NCI-H1105 treated with DMSO at 0.1 percent for 48 hours (cell line): Measurements from ENCODE around the gene ZNF512B.

Experiments
- DNase-seq: peaks from one replicate; lab custom pipeline; 2025; lab: John Stamatoyannopoulos, UW

The ZNF512B gene

DNA sequence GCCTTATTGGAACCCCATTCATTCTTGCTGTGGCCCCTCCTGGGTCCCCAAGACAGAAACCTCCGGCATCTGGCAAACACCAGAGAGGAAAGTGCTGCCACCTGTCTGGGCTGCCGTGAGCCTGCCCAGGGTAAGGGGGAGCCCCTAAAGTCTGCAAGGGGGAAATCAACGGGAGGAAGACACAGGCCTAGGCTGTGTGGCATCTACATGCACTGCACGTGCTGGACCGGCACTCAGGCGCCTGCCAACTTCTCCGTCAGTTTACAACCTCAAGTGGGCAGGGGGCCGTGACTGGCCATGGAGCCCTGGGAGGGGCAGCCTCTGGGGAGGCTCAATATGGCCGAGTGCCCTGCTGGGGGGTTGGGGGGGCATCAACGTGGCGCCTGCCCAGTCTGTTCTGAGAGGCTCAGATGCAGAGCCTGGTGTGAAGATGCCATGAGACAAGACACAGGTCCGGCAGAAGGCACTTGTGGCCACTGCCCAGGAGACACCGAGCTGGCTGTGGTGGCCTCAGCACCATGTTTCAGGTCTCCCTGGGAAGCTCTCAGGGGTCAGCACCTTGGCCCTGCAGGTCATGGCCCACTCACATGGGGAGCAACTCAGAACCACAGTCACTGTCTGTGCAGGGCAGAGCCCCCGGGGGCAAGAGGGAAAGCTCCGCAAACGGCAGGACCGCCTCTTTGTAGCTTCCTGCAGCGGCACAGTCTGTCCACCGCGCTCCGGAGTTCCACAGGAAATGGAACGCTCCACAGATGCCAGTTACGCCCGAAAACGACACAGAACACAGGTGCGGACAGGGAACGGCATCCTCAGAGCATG lies 21.9 kb downstream of the ZNF512B start:
- no peak for DNase-seq

DNA sequence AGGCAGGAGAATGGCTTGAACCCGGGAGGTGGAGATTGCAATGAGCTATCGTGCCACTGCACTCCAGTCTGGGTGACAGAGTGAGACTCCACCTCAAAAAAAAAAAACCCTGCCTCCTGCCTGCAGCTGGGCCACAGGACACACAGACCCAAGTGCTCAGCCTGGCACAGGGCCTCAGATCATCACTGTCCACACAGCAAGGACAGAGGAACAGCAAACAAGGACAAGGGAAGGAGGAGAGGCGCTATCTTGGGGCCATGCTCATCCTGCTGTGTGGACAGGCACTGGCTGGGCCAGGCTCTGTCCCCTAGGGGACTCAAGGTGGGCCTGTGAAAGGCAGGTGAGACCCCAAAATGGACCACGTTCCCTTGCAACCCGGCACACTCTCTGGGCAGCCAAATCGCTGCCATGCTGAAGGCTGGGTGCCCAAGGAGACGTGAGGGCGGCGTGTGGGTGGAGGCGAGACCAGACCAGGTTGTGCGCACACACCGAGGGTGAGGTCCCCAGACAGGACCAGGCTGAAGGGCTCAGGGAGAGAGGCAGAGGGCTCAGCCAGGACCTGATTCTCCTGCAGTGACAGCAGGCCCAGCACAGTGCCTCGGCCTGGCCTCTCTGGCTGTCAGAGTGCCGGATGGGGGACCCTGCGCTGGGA lies 22.6 kb downstream of the ZNF512B start:
- no peak for DNase-seq

DNA sequence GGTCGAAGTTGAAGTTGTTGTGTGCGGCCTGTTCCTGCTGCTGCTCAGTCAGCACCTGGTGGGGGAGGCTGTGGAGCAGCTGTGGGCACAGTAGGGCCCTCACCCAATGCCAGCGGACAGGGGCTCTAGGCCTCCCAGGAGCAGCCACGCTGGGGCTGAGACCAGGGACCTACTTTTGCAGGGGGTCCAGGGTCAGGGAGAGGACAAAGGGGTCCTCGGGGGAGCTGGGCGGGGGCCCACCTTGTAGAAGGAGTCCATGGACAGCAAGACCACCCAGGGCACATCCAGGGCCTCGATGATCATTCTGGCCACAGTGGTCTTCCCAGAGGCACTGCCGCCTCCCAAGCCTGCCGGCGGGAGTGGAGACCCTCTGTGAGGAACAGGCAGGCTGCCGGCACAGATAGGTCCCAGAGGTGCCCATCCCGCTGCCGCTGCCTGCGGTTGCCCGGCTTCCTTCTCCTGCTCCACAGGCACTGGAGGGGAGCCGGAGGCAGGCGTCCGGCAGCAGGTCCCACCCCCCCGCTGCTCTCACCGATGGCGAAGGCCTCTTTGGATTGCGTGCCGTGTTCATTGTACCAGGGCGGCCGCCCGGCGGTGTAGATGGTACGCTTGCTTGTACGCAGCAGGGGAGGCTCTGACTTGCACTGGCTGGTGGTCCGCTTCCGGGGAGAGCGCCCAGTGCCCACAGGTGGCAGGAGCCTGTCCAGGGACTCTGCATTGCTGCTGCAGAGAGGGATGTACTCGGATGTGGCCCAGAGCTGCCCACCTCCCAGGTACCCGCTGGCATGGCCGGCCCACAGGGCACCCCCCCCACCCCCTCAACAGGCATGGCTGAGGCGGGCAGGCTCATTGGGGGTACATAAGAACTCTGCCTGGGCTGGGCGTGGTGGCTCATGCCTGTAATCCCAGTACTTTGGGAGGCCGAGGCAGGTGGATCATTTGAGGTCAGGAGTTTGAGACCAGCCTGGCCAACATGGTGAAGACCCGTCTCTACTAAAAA lies 23.5 kb downstream of the ZNF512B start:
- DNase-seq: no peak

DNA sequence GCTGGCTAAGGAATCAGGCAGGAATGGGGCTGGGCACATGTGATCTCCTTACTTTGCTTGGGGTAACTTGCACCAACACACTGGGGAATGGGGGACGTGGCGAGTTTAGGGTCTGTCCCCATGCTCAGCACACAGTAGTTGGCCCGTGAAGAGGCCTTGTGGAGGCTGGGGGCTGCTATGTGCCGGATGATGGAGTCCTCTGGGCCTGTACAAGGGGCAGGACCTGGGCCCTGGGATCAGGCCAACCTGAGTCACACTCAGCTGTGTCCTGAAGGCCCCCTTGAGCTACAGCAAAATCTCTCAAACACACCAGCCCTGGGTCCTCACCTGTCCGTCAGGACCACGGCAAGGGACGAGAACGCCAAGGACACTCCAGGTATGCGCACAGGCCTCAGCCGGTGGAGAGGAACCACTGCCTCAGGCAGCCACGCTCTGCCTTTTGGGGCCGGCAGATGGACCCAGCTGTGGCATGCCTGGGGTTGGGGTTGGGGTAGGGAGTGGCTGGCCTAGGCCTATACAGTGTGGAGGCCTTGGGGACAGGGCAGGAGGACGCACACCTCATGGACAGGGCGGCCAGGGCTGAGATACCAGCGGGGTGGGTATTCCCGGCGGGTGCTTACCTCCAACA lies 24.6 kb downstream of the ZNF512B start:
- no peak for DNase-seq

DNA sequence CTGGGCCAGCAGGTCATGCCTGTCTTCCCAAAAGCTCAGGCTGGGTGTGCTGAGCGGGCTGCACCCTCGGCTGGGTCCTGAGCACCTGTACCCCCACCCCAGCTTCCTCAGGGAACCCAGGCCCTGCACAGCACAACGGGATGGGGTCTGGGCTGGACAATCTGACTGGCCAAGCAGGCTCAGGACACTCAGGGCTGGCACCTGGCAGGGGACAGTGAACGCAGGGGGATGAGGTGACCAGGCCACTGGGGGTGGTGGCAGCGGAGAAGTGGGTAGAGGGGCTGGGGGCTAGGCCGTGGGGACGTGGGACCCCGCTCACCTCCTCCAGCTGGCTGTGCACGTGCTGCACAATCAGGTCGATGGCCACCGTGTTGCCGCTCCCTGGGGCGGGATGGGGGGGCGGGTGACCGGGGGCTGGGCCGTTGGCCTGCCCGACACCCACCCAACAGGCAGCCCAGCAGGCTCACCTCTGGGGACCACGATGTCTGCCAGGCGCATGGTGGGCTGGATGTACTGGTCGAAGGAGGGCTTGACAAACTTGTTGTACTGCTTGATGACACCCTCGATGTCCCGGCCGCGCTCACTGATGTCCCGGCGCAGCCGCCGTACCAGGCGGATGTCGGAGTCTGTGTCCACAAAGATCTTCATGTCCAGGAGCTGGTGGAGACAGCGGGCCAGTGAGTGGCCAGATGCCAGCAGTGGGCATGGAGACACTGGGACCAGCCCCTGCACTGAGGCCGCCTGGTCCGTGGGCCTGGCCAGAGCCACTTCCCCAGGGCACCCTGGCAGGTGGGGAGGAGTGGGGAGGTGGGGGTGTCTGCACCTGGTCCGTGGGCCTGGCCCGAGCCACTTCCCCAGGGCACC lies 25.4 kb downstream of the ZNF512B start:
- DNase-seq: no peak

DNA sequence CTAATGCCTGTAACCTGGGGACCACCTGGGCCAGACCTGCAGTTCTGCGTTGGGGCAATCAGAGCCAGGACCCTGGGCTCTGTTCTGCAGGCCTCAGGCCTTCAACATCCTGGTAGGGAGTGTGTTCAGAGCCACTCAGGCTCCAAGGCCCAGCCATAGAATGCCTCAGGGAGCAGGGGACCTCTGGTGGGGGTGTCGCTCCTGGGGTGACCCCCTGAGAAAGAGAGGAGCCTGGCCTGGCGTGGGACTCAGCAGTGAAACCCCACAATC lies 26.0 kb downstream of the ZNF512B start:
- DNase-seq: no peak

DNA sequence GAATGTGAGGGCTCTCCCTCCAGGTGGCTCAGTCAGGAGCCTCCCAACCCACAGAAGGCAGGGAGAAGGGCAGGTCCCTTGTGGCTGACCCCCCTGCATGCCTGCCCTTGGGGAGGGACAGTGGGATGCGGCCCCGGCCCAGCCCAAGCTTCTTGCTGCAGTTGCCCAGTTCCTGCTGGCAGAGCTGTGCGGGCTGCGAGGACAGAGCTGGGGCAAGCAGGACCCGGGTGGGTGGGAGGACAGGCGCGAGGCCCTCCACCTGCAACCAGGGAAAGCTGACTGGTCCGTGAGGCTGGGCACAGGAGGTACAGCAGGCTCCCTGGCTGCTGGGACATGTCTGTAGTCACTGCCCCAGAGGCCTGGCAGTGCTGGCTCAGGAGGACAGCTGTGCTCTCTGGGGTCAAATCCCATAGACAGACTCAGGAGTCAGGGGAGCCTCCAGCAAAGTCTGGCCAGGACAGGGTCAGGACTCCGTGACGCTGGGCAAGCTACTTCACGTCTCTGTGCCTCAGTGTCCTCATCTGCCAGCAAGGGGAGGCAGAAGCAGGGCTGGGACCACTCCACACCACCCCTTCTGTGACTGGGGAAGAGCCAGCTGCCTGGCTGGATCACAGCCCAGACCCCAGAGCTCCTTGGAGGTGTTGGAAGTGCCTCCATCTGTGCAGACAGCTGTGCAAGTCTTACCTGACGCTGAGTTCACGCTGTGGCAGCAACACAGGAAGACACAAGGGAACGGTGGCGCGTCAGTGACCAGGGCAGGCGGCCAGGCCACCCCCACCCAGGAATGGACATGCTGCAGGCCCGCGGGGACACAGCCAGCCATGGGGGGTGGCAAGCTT lies 26.5 kb downstream of the ZNF512B start:
- DNase-seq: no peak

DNA sequence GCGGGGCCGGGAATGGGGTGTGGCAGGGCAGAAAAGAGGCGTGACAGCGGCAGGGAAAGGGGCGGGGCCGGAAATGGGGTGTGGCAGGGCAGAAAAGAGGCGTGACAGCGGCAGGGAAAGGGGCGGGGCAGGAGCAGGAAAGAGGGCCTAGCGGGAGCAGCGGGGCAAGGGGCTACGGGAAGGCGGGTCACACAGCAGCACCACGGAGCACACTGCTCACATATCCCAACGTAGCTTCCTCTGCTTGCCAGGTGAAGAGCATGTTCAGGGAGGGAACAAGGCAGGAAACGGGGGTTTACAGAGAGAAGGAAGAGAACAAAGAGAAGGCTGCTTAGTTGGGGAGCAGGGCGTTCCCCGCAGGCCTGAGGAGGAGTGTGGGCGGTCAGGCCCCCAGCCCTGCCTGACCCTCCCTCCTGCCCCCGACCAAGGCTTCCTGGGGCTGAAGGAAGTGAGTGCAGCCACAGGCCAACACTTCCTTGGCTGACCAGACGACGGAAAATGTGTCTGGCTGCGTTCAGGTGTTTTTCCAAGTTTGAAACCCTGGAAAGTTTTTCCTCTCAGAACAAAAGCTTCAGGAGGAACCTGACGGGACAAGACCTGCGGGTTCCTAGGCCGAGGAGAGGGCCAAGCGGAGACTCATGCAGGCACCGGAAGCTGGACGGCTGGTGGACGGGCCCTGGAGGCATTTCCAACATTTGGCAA lies 27.3 kb downstream of the ZNF512B start:
- no peak for DNase-seq

DNA sequence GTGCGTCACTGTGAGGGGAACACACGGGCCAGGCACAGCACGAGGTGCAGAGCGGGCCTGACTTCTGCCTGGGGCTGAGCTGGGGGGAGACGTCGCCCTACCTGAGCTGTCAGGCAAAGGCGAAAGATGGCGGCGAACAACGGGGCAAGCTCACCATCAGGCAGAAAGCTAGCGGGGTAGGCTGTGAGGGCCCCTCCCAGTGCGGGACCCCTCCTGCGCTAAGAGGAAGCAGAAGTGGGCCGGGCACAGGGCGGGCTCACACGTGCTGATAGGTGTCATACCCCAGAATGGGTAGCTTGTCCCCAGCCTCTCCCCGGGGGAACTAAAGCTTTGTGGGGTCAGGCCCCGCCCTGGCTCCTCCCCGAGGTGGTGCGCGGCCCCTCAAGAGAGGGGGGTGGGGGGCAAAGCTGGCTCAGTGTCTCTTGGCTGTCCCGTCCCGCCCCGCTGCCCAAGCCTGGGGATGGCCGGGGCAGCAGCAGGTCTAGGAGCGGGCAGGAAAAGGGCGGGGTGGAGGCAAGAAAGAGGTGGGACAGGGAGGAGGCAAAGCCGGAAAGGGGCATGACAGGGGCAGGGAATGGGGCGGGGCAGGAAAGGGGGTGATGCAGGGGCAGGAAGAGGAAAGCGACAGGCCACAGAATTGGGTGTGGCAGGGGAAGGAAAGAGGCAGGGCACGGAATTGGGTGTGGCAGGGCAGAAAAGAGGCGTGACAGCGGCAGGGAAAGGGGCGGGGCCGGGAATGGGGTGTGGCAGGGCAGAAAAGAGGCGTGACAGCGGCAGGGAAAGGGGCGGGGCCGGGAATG lies 28.2 kb downstream of the ZNF512B start:
- DNase-seq: no peak

DNA sequence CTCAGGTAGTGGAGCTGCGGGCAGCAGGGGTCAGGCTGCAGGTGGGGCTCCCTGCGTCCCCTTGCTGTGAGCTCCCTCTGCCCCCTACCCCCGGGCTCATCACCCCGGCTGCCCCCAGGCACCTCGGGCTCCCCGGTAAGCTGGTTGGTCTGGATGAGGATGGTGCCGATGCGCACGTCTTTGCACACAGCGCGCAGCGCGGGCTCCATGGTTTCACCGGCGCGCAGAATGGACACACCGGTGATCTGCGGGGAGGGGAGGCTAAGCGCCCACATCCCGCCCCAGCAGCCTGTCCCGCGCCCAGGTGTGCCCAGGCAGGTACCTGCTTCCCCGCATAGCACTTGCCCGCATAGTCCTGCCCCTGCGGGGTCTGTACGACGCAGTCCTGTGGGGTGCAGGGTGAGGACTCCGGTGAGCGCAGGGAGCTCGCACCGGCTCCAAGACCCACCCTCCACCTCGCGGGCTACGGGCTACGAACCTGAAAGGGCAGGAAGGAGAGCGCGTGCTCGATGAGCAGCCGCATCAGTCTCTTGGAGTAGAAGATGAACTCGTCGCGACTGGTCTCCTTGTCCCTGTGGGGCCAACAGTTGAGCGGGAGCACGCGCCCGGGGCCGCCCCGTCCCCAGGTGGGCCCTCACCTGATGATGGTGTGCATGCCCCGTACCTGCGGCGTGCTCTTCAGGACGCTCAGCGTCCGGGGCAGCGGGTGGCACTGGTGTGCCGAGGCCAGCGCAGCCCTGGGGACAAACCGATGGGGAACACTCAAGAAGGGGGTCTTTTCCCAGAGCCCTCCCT lies 29.1 kb downstream of the ZNF512B start:
- DNase-seq: no peak

DNA sequence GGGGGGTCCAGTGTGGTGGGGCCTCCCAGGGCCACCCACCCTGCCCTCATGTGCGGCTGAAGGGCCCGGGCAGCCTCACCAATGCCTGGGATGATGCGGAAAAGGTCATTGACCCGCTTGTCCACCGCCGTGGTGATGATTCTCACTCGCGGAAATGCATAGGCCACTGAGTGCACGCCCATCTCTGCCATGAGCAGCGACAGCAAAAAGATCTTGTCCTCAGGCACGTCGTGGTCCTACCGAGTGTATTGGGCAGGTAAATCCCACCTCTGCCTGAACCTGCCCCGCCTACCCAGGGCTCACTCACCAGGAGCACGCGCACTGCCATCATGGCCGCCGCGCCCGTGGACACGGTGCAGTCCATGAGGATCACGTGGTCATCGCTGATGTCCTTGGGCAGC lies 29.7 kb downstream of the ZNF512B start:
- DNase-seq: no peak

DNA sequence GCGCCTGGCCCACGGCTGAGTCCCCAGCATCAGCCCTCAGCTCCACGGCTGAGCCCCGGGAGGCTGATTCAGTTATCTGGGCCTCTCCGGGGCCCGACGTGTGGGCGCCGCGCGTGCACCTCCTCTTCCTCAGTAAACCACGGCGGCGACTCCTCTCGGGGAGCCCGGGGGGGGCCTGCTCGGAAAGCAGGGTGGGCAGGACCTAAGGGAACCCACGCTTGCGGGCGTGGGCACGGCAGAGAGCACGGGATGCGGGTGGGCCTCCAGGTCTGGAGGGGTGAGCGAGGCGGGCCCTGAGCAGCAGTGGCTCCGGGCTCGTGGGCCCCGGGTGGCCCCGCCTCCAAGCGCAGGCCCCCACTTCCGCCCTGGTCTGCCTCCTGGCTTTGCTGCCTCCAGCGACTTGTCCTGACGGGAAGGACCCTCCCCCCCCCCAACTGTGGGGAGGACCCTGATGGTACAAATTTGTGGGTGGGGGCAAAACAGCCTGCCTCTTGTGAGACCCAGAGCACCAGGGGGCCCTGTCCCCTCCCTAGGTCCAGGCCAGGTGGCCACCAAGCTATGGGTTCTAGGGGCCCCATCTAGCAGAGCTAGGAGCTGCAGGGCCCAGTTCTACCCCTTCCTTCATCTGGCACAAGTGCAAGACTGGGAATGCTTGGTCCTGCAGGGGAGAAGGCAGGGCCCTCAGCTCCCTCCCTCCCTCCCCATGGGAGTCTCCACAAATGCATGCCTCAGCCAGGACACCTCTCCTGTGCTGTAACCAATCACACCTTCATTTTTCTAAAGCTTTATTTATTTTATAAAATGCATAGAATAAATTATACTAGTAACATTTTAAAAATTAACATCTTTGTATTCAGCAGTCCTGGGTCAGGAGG lies 30.4 kb downstream of the ZNF512B start:
- no peak for DNase-seq

DNA sequence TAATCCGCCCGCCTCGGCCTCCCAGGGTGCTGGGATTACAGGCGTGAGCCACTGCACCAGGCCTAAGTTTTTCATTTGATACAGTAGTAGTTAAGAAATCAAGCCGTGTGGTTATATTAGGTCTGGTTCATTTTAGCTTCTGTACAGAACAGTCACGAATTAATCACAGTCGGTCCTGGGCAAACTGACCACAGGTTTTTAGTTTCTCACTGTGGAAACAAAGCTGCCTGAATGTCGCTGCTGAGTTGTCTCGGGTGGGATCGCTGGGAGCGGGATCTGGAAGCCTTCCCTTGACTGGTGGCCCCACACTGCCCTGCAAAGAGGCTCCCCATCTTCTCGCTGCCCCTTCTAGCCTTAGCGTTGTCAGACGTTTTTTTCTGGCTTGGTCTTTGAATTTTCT lies 32.1 kb downstream of the ZNF512B start:
- no peak for DNase-seq

DNA sequence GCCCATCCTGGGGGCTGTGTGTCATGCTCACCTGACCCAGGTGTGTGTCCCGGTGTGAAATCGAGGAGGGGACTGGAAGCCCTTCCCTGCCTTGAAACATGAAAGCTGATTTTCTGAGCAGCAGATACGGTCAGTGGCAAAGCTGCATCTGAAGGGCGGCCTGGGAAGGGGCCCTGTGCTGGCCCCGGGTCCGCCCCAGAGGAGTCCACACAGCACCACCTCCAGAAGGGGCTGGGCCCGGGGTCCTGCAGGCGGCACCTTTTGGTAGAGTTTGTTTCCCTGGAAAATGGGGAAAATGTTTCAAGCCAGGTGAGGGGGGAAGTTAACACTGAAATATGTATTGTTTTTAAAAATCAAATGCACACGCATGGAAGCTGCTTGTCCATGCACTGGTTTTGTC lies 34.3 kb downstream of the ZNF512B start:
- DNase-seq: no peak

DNA sequence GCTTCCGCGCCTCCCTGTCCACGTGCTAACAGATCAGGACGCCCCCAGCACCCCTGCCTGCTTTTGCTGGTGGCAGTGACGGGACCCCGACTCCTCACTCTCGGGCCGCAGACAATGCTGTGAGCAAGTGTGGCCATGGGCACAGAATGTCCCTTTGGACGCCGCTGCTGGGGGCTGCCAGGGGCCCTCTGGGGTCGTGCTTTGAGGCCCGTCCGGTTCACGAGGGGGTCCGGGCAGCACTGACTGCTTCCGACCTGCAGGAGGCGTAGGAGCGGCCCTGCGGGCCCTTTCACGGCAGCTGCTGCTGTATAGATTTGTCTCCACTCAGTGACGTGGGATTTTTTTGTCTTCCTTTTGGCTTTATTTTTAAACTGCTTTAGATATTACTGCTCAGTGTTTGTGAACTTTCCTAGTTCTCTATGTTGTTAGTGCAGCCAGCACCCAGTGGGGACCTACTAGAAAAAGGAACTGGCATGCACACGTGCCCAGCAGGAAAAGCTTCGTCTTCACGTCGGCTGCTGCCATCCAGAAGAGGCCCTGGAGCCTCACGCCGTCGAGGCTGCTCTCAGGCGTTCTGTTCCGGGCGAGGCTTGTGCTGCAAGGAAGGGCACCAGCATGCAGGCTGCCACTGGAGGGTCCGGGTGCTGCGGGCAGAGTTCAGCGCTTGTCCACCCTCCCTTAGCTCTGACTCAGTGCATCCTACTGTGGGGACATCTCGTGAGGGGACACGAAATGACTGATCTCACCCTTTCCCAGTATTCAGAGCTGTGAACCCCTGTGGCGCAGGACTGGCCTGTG lies 35.3 kb downstream of the ZNF512B start:
- no peak for DNase-seq

DNA sequence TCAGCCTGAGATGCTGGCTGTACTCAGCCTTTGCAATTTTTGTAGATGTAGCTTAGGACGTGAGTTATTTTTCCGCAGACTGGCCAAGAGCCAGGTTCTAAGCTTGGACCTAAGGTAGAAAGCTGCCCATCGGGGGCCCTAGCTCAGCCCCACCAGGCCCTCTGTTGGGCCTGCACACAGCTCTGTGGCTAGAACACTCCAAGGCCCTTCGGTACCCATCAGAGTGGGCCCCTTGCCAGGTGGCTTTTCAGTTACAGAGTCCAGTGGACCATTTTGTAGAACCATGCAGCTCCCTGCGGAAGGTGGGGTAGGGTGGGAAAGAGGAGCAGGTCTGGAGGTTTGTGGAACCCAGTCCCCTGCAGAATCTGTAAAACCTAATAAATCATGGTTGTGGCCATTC lies 36.1 kb downstream of the ZNF512B start:
- no peak for DNase-seq
